Stimulated activated CD8-positive, alpha-beta memory T cell treated with anti-CD3 and anti-CD28 coated beads, Interleukin-12 subunit alpha, Interleukin-12 subunit beta, amount 100 ng/mL, for 4 hours (primary cell): Measurements from ENCODE around the gene BIVM.
"Not testable (repeated sequence)": the region's sequence is repeated elsewhere in the genome, so short reads cannot be mapped to it uniquely, and the experiment has no call there.

Experiments
- DNase-seq: peaks from one replicate; pipeline ENCODE4 v3.0.0-alpha.2; 2020; ENCODE audit warnings: low read depth

Gene BIVM

GRCh38 chr13:102798581-102799425 is at the start of gene BIVM, which contains the start of gene POGLUT2:
Gene BIVM (plus strand): TSS chr13:102799119. CDS start chr13:102807268, 8,149 bp downstream.
Gene POGLUT2 (minus strand): TSS chr13:102798976. CDS start chr13:102798670, 306 bp downstream.
- peak; percentile 41 for DNase-seq

DNA sequence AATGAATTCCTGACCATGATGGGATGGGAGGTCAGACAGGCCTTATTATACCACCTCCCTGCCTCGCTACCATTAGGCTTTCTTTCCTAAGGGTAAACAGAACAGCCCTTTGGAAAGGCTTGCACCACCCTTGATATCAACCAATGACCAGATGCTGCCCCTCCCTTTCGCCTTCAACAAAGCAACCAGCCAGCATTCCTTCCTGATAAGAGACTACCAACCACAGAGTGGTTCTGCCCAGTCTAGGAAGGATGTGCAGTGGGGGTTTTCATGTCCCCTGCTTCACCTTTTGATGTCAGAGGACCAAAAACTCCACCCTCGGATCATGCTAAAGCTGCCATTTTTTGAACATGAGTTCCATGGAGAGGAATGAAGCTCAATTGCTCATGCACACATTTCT is 47.0 kb upstream of the BIVM start:
- no peak for DNase-seq

DNA sequence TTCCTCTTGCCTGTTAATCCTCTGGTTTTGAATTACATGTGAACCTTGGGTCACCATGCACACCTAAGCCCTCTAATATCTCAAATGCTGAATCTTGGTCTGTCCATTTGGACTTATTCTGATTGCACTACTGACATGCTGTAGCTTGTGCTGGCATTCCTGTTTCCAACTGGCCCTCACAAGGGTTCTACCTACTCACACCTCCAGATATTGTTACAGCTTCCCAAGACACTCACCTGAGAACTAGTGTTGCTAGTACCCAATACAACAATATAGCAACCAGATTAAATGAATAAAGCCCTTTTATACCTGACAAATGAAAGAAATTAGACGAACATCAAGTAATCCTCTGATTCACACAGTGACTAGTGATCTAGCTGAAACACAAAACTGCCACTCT is 41.9 kb upstream of the BIVM start:
- DNase-seq, result no peak

- no peak for DNase-seq
Observed at GRCh38 chr13:102758842-102759241, 40.1 kb upstream of the BIVM start.

GRCh38 chr13:102761071-102761470 is 37.8 kb upstream of the BIVM start:
- no peak for DNase-seq

DNA sequence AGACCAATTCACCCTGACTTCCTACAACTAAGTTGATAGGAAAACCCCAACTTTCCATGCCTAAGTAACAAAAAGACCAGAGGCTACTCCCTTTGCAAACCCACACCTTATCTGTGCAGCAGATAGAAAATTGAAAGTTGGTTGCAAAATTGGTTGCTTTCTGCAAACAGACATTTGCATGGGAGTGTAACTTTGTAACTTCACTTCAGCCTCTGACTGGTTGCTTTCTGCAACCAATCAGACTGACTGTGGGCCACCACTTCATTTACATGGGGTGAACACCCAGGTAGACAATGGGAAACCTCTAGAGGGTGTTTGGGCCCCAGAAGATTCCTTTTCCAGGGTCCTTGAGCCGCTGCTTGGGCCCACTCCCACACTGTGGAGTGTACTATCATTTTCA is 35.2 kb upstream of the BIVM start:
- no peak for DNase-seq

- DNase-seq, result no peak
Observed at GRCh38 chr13:102768909-102769308, 30.0 kb upstream of the BIVM start.

DNA sequence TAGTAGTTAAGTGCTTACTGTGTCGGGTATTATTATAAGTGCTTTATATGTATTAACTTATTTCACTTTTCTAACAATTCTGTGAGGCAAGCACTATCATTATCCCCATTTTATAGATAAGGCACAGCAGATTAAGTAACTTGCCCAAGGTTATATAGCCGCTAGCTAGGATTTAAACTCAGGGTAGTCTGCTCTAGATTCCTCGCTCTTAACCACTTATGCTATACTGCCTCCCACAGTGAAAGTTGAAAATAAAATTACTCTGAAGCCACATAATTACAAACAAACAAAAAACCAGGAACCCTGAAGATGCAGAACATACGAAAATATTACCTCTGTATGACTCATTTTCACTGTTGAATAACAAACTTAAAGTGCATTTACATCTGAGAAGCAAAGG is 29.2 kb upstream of the BIVM start:
- DNase-seq, result no peak

DNA sequence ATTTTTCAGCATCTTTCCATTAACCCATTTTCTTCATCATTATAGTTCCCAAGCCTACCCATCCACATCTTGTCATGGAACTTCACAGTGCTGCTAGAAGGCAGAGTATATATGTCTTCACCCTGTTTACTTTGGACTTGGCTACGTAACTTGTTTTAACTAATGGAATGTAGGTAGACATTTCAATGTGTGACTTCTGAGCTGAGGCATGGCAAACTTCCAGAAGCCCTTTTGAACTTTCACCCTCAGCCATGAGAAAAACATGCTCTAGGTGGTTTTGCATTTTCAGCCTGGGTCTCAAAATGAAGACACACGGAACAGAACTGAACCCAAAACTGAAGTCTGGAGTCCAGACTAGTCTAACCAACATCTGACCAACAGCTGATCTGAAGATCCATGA is 28.5 kb upstream of the BIVM start:
- DNase-seq, result no peak

GRCh38 chr13:102771298-102772041 is 27.4 kb upstream of the BIVM start:
- DNase-seq, result no peak

- DNase-seq, result no peak
Observed at GRCh38 chr13:102772042-102772425, 26.9 kb upstream of the BIVM start.

- peak; percentile 84 for DNase-seq
Observed at GRCh38 chr13:102773441-102774213, 25.3 kb upstream of the BIVM start, which contains the start of gene TEX30. Gene TEX30 (minus strand): TSS chr13:102773786. CDS start chr13:102770026, 3,760 bp downstream.

DNA sequence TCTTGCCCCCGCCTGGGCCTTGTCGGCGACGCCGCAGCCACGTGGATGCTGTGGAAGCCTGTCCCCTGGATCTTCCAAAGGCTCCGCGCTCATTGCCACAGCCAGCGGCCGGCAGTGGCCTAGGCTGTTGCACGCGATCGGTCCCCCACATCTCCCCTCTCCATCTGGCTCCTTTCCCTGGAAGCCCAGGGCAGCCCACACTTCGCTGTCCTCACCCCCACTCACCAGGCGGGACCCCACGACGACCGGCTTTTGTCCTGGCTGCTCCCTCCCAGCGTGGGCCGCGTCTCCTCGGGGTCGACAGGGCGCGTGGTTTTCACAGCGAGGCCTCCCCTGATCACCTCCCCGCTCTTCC is 24.7 kb upstream of the BIVM start:
- no peak for DNase-seq

DNA sequence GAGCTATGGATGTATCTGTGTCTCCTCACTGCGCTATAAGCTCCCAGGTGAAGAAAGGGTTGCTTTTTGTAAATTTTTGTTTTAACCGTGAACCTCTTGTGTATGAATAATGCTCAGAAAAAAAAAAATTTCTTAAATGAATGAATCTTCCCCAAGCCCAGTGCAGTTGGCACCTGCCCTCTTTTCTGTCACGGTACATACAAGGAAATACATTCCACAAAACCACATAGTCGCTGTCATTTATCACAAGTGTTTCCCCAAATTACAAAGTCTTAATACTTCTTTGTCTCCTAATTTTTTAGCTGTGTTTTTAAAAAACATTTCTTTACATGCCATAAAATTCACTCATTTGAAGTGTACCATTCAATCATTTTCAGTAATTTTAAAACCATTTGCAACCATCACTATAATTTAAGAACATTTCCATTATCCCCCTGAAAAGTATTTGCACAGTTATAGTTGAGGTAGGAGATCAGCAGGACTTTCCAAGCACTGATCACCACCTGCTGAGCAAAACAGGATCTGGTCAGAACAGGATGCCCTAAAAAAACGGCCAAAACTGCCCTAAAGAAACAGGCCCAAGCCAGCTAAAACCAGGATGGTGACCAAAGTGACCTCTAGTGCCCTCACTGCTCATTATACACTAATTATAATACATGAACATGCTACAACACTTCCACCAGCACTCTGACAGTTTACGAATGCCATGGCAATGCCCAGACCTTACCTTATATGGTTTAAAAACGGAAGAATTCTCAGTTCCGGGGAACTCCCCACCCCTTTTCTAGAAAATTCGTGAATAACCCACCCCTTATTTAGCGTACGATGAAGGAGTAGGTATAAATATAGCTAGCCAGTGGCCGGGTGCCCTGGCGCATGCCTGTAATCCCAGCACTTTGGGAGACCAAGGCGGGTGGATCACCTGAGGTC is 24.1 kb upstream of the BIVM start:
- DNase-seq, result no peak

- no peak for DNase-seq
Observed at GRCh38 chr13:102776271-102776670, 22.6 kb upstream of the BIVM start.

- no peak for DNase-seq
Observed at GRCh38 chr13:102777736-102778135, 21.2 kb upstream of the BIVM start.

DNA sequence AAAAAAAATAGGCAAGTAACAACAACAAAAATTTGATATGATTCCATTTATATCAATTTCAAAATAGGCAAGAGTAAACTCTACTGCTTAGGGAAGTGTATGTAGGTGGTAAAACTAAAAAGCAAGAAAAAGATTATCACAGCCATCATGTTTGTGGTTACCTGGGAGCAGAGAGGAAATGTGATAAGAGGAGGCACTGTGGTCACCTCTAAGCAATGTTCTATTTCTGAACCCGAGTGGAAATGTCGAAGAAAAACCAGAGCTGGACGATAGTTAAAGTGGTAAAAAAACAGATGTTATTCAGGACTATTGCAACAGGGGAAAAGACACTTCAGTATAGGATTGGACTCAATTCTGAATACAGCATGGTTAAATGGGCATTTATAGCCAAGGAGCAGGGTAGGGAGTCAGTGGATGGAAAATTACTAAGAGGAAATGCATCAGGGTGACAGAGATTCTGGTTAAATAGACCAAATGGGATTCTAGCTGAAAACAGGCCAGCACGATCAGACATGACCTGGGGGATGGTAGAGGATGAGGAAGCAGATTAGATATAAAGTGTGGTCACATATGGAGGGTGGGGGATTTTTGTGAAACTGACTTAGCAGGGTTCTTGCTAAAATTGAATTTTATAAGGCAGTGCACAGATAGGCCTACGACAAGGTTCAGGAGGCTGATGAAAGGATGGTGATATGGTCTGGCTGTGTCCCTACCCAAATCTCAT is 19.3 kb upstream of the BIVM start:
- no peak for DNase-seq

DNA sequence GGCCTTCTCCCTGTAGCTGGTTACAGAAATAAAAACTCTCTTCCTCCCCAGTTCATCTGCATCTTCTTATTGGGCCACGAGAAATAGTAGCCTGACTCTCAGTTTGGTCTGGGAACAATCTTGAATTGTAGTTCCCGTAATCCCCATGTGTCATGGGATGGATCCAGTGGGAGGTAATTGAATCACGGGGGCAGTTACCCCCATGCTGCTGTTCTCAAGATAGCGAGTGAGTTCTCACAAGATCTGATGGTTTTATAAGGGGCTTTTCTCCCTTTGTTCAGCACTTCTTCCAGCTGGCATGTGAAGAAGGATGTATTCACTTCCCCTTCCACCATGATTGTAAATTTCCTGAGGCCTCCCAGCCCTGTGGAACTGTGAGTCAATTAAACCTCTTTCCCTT is 18.3 kb upstream of the BIVM start:
- DNase-seq, result not testable (repeated sequence)

GRCh38 chr13:102781591-102781990 is 17.3 kb upstream of the BIVM start:
- no peak for DNase-seq

- no peak for DNase-seq
Observed at GRCh38 chr13:102784483-102784882, 14.4 kb upstream of the BIVM start.

DNA sequence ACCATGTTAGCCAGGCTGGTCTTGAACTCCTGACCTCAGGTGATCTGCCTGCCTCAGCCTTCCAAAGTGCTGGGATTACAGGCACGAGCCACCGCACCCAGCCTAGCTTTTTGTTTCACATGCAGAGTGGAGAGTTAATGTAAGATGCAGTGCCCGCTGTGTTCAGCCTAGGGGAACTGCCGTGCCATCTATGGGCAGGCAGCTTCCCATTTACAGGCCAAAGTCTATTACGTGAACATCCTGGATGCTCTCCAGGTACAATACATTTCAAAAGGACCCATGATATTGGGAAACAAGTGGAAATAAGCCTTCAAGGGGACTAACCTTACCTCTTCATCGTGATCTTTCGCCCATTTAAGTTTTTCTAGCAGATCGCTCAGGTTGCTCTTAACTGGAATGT is 10.2 kb upstream of the BIVM start:
- no peak for DNase-seq
